Measurements from ENCODE around the gene GNB1. TPM values are rescaled to one million over a fixed set of nuclear protein-coding genes. Genes with fewer than 3 reads are reported as not detected.

Gene GNB1
- total and polyA plus RNA-seq, 9 of the 15 experiments (the other 6 are each of a cell fraction or from before 2014, with no cell fraction given): 34.3 to 388 (median 114) TPM

DNA sequence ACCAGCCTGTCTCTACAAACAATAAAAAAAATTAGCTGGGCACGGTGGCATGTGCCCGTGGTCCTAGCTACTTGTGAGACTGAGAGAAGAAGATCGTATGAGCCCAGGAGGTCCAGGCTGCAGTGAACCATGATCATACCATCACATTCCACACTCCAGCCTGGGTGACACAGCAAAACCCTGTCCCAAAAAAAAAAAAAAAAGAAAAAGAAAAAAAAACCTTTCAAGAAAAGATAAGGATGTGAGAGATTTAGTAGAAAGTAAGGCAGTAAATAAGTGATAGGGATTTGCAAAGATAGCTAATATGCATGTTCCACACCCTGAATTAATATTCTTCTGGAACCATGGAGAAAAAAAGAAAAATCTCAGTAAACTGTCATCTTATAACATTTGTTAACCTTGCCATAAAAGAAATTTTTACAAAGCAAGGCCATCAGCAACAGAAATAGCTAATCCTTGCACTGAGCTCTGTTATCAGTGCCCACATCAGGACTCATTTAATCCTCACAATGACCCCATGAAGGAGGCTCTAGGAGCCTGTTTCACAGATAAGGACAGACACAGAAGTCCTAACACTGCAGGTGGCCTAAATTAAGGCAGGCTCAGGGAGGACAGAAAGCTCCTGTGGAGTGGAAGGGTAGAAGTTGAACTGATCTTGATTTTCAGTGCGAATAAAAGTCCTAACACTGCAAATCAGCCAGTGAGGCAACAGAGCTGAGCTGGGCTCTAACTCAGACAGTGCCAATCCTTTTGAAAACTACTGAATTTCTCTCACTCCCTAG lies 7.6 kb downstream of the GNB1 start (continued):
- no peak for TF ChIP-seq ETV6 (IDR thresholded peaks at IDR 0.05; ENCODE audit: borderline replicate concordance in 1 of 2, low read depth in 2 of 2, low read length in 1 of 2)
- no peak for TF ChIP-seq ETV6 (CRISPR knock-in tag; IDR thresholded peaks at IDR 0.05; ENCODE audit: borderline replicate concordance)
- no peak for TF ChIP-seq ZNF232 (CRISPR knock-in tag; IDR thresholded peaks at IDR 0.05)
- TF ChIP-seq, protein P1, sequence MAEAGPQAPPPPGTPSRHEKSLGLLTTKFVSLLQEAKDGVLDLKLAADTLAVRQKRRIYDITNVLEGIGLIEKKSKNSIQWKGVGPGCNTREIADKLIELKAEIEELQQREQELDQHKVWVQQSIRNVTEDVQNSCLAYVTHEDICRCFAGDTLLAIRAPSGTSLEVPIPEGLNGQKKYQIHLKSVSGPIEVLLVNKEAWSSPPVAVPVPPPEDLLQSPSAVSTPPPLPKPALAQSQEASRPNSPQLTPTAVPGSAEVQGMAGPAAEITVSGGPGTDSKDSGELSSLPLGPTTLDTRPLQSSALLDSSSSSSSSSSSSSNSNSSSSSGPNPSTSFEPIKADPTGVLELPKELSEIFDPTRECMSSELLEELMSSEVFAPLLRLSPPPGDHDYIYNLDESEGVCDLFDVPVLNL (CRISPR knock-in tag; IDR thresholded peaks at IDR 0.05; ENCODE audit: low read depth): no peak
- no peak for TF ChIP-seq SAP30 (IDR thresholded peaks at IDR 0.05; ENCODE audit: borderline replicate concordance, insufficient read depth, low read depth, low read length, poor library complexity, severe bottlenecking)
- TF ChIP-seq POLR2A (conservative IDR thresholded peaks at IDR 0.05): no peak; the same call in 1 of the 2 replicates
- TF ChIP-seq ADNP (tag; IDR thresholded peaks at IDR 0.05): no peak
- TF ChIP-seq, protein P2, sequence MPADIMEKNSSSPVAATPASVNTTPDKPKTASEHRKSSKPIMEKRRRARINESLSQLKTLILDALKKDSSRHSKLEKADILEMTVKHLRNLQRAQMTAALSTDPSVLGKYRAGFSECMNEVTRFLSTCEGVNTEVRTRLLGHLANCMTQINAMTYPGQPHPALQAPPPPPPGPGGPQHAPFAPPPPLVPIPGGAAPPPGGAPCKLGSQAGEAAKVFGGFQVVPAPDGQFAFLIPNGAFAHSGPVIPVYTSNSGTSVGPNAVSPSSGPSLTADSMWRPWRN (IDR thresholded peaks at IDR 0.05; ENCODE audit: low read depth): peak; percentile 86; the same call in 1 of the 2 replicates
- no peak for TF ChIP-seq MYBL2 (IDR thresholded peaks at IDR 0.05; ENCODE audit: low read depth)
- no peak for TF ChIP-seq MYBL2 (CRISPR knock-in tag; IDR thresholded peaks at IDR 0.05; ENCODE audit: borderline replicate concordance)
- TF ChIP-seq ZNF436 (CRISPR knock-in tag; IDR thresholded peaks at IDR 0.05): no peak
- TF ChIP-seq CTBP1 (IDR thresholded peaks at IDR 0.05; ENCODE audit: borderline replicate concordance): peak; percentile 87; the same call in 1 of the 2 replicates
- TF ChIP-seq CHD1 (IDR thresholded peaks at IDR 0.05; ENCODE audit: low read length): no peak
- TF ChIP-seq, protein P3, sequence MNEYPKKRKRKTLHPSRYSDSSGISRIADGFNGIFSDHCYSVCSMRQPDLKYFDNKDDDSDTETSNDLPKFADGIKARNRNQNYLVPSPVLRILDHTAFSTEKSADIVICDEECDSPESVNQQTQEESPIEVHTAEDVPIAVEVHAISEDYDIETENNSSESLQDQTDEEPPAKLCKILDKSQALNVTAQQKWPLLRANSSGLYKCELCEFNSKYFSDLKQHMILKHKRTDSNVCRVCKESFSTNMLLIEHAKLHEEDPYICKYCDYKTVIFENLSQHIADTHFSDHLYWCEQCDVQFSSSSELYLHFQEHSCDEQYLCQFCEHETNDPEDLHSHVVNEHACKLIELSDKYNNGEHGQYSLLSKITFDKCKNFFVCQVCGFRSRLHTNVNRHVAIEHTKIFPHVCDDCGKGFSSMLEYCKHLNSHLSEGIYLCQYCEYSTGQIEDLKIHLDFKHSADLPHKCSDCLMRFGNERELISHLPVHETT (CRISPR knock-in tag; conservative IDR thresholded peaks at IDR 0.05 in 1 of 2, IDR thresholded peaks at IDR 0.05 in 1 of 2): peak in 1 of 2 experiments; percentile 55; a peak in 1 of 4 replicates
- no peak for TF ChIP-seq NFYB (IDR thresholded peaks at IDR 0.05; ENCODE audit: extremely low read depth, insufficient read length)
- no peak for TF ChIP-seq SMARCA5 (IDR thresholded peaks at IDR 0.05)
- no peak for TF ChIP-seq RBM25 (IDR thresholded peaks at IDR 0.05; ENCODE audit: low read depth, low read length, severe bottlenecking)
- no peak for TF ChIP-seq POLR3G (IDR thresholded peaks at IDR 0.05; ENCODE audit: extremely low read depth, insufficient read length, insufficient replicate concordance)
- TF ChIP-seq ZNF217 (CRISPR knock-in tag; IDR thresholded peaks at IDR 0.05): no peak
- no peak for TF ChIP-seq CSDE1 (IDR thresholded peaks at IDR 0.05)
- TF ChIP-seq HOXB6 (CRISPR knock-in tag; IDR thresholded peaks at IDR 0.05; ENCODE audit: borderline replicate concordance): no peak
- TF ChIP-seq, protein P4, sequence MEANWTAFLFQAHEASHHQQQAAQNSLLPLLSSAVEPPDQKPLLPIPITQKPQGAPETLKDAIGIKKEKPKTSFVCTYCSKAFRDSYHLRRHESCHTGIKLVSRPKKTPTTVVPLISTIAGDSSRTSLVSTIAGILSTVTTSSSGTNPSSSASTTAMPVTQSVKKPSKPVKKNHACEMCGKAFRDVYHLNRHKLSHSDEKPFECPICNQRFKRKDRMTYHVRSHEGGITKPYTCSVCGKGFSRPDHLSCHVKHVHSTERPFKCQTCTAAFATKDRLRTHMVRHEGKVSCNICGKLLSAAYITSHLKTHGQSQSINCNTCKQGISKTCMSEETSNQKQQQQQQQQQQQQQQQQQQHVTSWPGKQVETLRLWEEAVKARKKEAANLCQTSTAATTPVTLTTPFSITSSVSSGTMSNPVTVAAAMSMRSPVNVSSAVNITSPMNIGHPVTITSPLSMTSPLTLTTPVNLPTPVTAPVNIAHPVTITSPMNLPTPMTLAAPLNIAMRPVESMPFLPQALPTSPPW (CRISPR knock-in tag; IDR thresholded peaks at IDR 0.05): no peak
- TF ChIP-seq RAD21 (CRISPR knock-in tag; conservative IDR thresholded peaks at IDR 0.05 in 1 of 2, IDR thresholded peaks at IDR 0.05 in 1 of 2): no peak
- TF ChIP-seq ZNF583 (CRISPR knock-in tag; IDR thresholded peaks at IDR 0.05): no peak
